ENCODE data around the gene NKD2. TPM values are rescaled to one million over a fixed set of nuclear protein-coding genes. Genes with fewer than 3 reads are reported as not detected.

The NKD2 gene
- total RNA-seq, 5 donors from 2014 or later (not counting 1 experiment from before 2014, with no cell fraction given) = 0.18 to 0.23 TPM; not detected in 3

- Mint-ChIP-seq H3K4me1 (peaks cover 0 to under 1% (median 0%) of the 10 kb centered on the region in 3 donors), H3K36me3 (no peaks in the 10 kb centered on the region), H3K27ac (no peak overlapping the region), H3K4me3 (no peak overlapping the region), H3K27me3 (peaks cover under 1 to 8% of the 10 kb centered on the region in 2 donors), H3K9me3 (no peaks in the 10 kb centered on the region)
- ChIA-PET POLR2A (no interaction called here), CTCF (no interaction called here)
- no peak for DNase-seq
- H3K36me3 ChIP-seq (ENCODE audit: control insufficient read depth in 2 of 2, extremely low read depth in 1 of 2, insufficient read depth in 1 of 2, low read length in 1 of 2) = no peaks in the 10 kb centered on the region
- 91% methylated on average over 15 of the region's 16 CpGs for WGBS (ENCODE audit: insufficient coverage)
- peaks cover 0 to 19% of the 10 kb centered on the region in 2 experiments for H3K27me3 ChIP-seq (replicated peaks in 1 of 2; ENCODE audit: control insufficient read depth in 2 of 2, extremely low read depth in 1 of 2, insufficient read depth in 2 of 2, low read length in 1 of 2)
- no peak overlapping the region for H3K4me3 ChIP-seq (ENCODE audit: control insufficient read depth in 1 of 2, extremely low read depth in 1 of 2, low read length in 1 of 2)
- no peaks in the 10 kb centered on the region for H3K9me3 ChIP-seq
- H3K4me1 ChIP-seq (ENCODE audit: control insufficient read depth in 1 of 2, extremely low read depth in 1 of 2, insufficient read depth in 2 of 2, low read length in 2 of 2) = no peaks in the 10 kb centered on the region
- no peak overlapping the region for H3K27ac ChIP-seq (ENCODE audit: low read length)
- ATAC-seq (replicated peaks in 1 of 4) = no peak
Measured at GRCh38 chr5:978054-978453, 30.5 kb upstream of the NKD2 start.

- Histone ChIP-seq H3K27me3 (replicated peaks in 1 of 2; ENCODE audit: control insufficient read depth in 2 of 2, extremely low read depth in 1 of 2, insufficient read depth in 2 of 2, low read length in 1 of 2) (peaks cover 0 to 25% of the 10 kb centered on the region in 2 experiments), H3K4me3 (ENCODE audit: control insufficient read depth in 1 of 2, extremely low read depth in 1 of 2, low read length in 1 of 2) (no peak overlapping the region), H3K4me1 (ENCODE audit: control insufficient read depth in 1 of 2, extremely low read depth in 1 of 2, insufficient read depth in 2 of 2, low read length in 2 of 2) (no peaks in the 10 kb centered on the region), H3K36me3 (ENCODE audit: control insufficient read depth in 2 of 2, extremely low read depth in 1 of 2, insufficient read depth in 1 of 2, low read length in 1 of 2) (no peaks in the 10 kb centered on the region), H3K27ac (ENCODE audit: low read length) (no peak overlapping the region), H3K9me3 (no peaks in the 10 kb centered on the region)
- no peak for ATAC-seq (replicated peaks in 1 of 4)
- no peak for DNase-seq
- no peak overlapping the region for H3K4me3 Mint-ChIP-seq
- H3K9me3 Mint-ChIP-seq = no peaks in the 10 kb centered on the region
- ChIA-PET CTCF (no interaction called here), POLR2A (interaction anchor here in 1 of 2 donors (0.6 kb wide), 1 partner anchor 335 kb away, joined by 9 read pairs; no protein-coding TSS in a partner anchor)
- H3K4me1 Mint-ChIP-seq = peaks cover under 1 to 6% (median 3%) of the 10 kb centered on the region in 3 donors
- H3K27me3 Mint-ChIP-seq = peaks cover 0 to 8% of the 10 kb centered on the region in 2 donors
- H3K27ac Mint-ChIP-seq = no peak overlapping the region
- WGBS (ENCODE audit: insufficient coverage) = 80% methylated on average over 3 of the region's 10 CpGs
- H3K36me3 Mint-ChIP-seq = no peaks in the 10 kb centered on the region
Measured at GRCh38 chr5:978693-979092, 29.9 kb upstream of the NKD2 start.

DNA sequence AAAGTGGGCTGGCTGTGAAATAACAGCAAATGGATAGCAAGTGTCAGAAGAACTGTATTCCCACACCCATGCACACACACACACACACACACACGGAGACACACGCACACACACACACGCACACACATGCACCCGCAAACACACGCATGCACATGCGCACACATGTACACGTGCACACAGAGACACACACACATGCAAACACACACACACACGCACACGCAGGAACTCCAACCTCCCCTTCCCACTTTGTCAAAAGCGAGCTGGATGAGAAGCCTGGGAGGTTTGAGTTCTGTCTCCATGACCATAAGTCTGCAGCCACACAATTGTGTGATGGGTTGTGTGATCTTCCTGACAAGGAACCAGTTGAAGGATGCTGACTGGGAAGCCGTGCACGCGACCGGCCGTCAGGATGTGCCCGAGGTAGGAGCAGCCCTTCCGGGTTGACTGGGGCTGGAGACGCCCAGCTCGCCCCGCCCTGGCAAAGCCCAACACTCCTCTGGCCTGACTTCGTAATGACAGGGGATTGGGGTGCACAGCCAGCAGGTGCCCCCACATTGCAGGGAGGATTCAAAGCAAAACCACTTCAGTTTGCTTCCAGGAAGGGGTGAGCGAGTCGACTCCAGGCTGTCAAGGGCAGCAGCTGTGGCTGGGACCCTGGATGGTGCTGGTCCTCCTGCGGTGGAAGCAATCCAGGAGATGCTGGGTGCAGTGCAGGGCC, 29.3 kb upstream of the NKD2 start:
- no peak overlapping the region for H3K4me3 Mint-ChIP-seq
- Histone ChIP-seq H3K4me1 (ENCODE audit: control insufficient read depth in 1 of 2, extremely low read depth in 1 of 2, insufficient read depth in 2 of 2, low read length in 2 of 2) (no peaks in the 10 kb centered on the region), H3K4me3 (ENCODE audit: control insufficient read depth in 1 of 2, extremely low read depth in 1 of 2, low read length in 1 of 2) (no peak overlapping the region), H3K27me3 (replicated peaks in 1 of 2; ENCODE audit: control insufficient read depth in 2 of 2, extremely low read depth in 1 of 2, insufficient read depth in 2 of 2, low read length in 1 of 2) (peaks cover 0 to 26% of the 10 kb centered on the region in 2 experiments), H3K36me3 (ENCODE audit: control insufficient read depth in 2 of 2, extremely low read depth in 1 of 2, insufficient read depth in 1 of 2, low read length in 1 of 2) (no peaks in the 10 kb centered on the region), H3K9me3 (no peaks in the 10 kb centered on the region), H3K27ac (ENCODE audit: low read length) (no peak overlapping the region)
- H3K27me3 Mint-ChIP-seq = peaks cover 0 to 10% of the 10 kb centered on the region in 2 donors
- peaks cover 6 to 12% (median 9%) of the 10 kb centered on the region in 3 donors for H3K4me1 Mint-ChIP-seq
- peaks cover under 1 to 1% (median 1%) of the 10 kb centered on the region in 3 donors for H3K9me3 Mint-ChIP-seq
- ChIA-PET CTCF (interaction anchor here in 1 of 2 donors (0.5 kb wide), 1 partner anchor 937 kb away, joined by 3 read pairs; no protein-coding TSS in a partner anchor), POLR2A (interaction anchor here in 1 of 2 donors (0.6 kb wide), 1 partner anchor 334 kb away, joined by 9 read pairs; no protein-coding TSS in a partner anchor)
- 82% methylated on average over 13 of the region's 24 CpGs for WGBS (ENCODE audit: insufficient coverage)
- DNase-seq = no peak
- H3K36me3 Mint-ChIP-seq = no peaks in the 10 kb centered on the region
- ATAC-seq (replicated peaks in 1 of 4) = no peak
- H3K27ac Mint-ChIP-seq = no peak overlapping the region

DNA sequence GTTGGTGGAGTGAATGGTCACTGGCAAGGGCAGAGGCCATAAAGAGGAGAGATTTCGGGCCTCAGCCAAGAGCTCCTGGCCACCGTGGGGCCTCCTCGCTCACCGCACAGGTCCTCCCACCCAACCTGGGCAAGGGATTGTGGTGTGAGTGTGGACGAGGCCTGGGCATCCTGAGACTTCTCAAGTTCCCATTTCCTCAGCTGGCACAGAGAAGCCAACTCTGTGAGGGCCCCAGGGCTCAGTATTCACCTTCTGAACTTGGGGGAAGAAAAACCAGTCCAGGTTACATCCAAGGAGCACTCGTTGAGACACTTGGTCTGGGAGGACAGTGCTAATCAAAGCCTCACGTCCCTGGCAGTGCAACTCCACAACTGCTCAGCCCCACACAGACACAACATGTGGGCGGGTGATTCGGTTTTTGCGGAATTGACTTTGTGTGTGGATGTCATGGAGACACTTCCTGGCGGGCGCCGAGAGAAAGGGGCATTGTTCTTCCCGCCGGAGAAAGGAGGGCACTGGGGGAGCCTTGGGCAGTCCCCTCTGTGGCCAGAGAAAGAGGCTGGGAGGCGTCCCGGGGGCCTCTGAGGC, 28.5 kb upstream of the NKD2 start:
- Mint-ChIP-seq H3K36me3 (no peaks in the 10 kb centered on the region), H3K4me3 (no peak overlapping the region), H3K27me3 (peaks cover 0 to 12% of the 10 kb centered on the region in 2 donors), H3K4me1 (peaks cover 7 to 18% (median 10%) of the 10 kb centered on the region in 3 donors), H3K27ac (no peak overlapping the region), H3K9me3 (peaks cover 7 to 8% (median 8%) of the 10 kb centered on the region in 3 donors)
- H3K4me3 ChIP-seq (ENCODE audit: control insufficient read depth in 1 of 2, extremely low read depth in 1 of 2, low read length in 1 of 2) = no peak overlapping the region
- H3K27ac ChIP-seq (ENCODE audit: low read length) = no peak overlapping the region
- DNase-seq (no peak), ATAC-seq (replicated peaks in 1 of 4) (no peak)
- ChIA-PET CTCF (interaction anchor here in 1 of 2 donors (0.5 kb wide), 1 partner anchor 937 kb away, joined by 3 read pairs; no protein-coding TSS in a partner anchor), POLR2A (no interaction called here)
- peaks cover 0 to 26% of the 10 kb centered on the region in 2 experiments for H3K27me3 ChIP-seq (replicated peaks in 1 of 2; ENCODE audit: control insufficient read depth in 2 of 2, extremely low read depth in 1 of 2, insufficient read depth in 2 of 2, low read length in 1 of 2)
- no peaks in the 10 kb centered on the region for H3K9me3 ChIP-seq
- H3K4me1 ChIP-seq (ENCODE audit: control insufficient read depth in 1 of 2, extremely low read depth in 1 of 2, insufficient read depth in 2 of 2, low read length in 2 of 2) = no peaks in the 10 kb centered on the region
- 81% methylated on average over 8 of the region's 17 CpGs for WGBS (ENCODE audit: insufficient coverage)
- no peaks in the 10 kb centered on the region for H3K36me3 ChIP-seq (ENCODE audit: control insufficient read depth in 2 of 2, extremely low read depth in 1 of 2, insufficient read depth in 1 of 2, low read length in 1 of 2)

DNA sequence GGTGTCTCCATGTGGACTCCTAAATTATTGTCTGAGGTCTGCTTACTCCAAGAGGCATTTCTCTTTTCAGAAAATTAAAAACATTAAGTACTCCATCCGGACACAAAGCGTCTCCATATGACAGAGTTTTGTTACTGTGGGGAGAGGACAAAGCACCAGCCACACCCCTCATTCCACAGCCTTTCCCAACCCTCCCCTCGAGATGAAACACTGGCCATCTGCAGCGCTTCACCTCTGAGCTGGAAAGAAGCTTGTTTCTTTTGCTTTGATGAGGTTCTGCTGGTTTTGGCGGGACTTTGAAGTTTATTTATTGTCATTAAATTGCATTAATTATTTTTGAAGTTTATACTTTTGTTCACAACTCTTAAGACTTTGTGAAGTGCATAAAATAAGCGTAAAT, 27.6 kb upstream of the NKD2 start:
- Mint-ChIP-seq H3K9me3 (peaks cover 8 to 14% (median 10%) of the 10 kb centered on the region in 3 donors), H3K27me3 (peaks cover 5 to 16% of the 10 kb centered on the region in 2 donors), H3K27ac (no peak overlapping the region), H3K4me3 (no peak overlapping the region), H3K36me3 (no peaks in the 10 kb centered on the region), H3K4me1 (peaks cover 7 to 18% (median 10%) of the 10 kb centered on the region in 3 donors)
- no peaks in the 10 kb centered on the region for H3K36me3 ChIP-seq (ENCODE audit: control insufficient read depth in 2 of 2, extremely low read depth in 1 of 2, insufficient read depth in 1 of 2, low read length in 1 of 2)
- DNase-seq (no peak), ATAC-seq (replicated peaks in 1 of 4) (no peak)
- no peaks in the 10 kb centered on the region for H3K9me3 ChIP-seq
- H3K4me3 ChIP-seq (ENCODE audit: control insufficient read depth in 1 of 2, extremely low read depth in 1 of 2, low read length in 1 of 2) = no peak overlapping the region
- peaks cover 0 to 26% of the 10 kb centered on the region in 2 experiments for H3K27me3 ChIP-seq (replicated peaks in 1 of 2; ENCODE audit: control insufficient read depth in 2 of 2, extremely low read depth in 1 of 2, insufficient read depth in 2 of 2, low read length in 1 of 2)
- no CpG with 5 or more reads among the region's 6 CpGs for WGBS (ENCODE audit: insufficient coverage)
- H3K27ac ChIP-seq (ENCODE audit: low read length) = no peak overlapping the region
- ChIA-PET CTCF (no interaction called here), POLR2A (no interaction called here)
- H3K4me1 ChIP-seq (ENCODE audit: control insufficient read depth in 1 of 2, extremely low read depth in 1 of 2, insufficient read depth in 2 of 2, low read length in 2 of 2) = no peaks in the 10 kb centered on the region

- ChIA-PET CTCF (no interaction called here), POLR2A (no interaction called here)
- peaks cover 8 to 16% (median 14%) of the 10 kb centered on the region in 3 donors for H3K9me3 Mint-ChIP-seq
- no peak overlapping the region for H3K27ac ChIP-seq (ENCODE audit: low read length)
- no peak for ATAC-seq (replicated peaks in 1 of 4)
- no peaks in the 10 kb centered on the region for H3K36me3 ChIP-seq (ENCODE audit: control insufficient read depth in 2 of 2, extremely low read depth in 1 of 2, insufficient read depth in 1 of 2, low read length in 1 of 2)
- DNase-seq = no peak
- H3K4me3 ChIP-seq (ENCODE audit: control insufficient read depth in 1 of 2, extremely low read depth in 1 of 2, low read length in 1 of 2) = no peak overlapping the region
- WGBS (ENCODE audit: insufficient coverage) = 90% methylated on average over 7 of the region's 7 CpGs
- no peaks in the 10 kb centered on the region for H3K4me1 ChIP-seq (ENCODE audit: control insufficient read depth in 1 of 2, extremely low read depth in 1 of 2, insufficient read depth in 2 of 2, low read length in 2 of 2)
- H3K4me3 Mint-ChIP-seq = no peak overlapping the region
- peaks cover 5 to 16% of the 10 kb centered on the region in 2 donors for H3K27me3 Mint-ChIP-seq
- H3K4me1 Mint-ChIP-seq = peaks cover 7 to 18% (median 10%) of the 10 kb centered on the region in 3 donors
- H3K36me3 Mint-ChIP-seq = no peaks in the 10 kb centered on the region
- H3K27ac Mint-ChIP-seq = no peak overlapping the region
- peaks cover 0 to 26% of the 10 kb centered on the region in 2 experiments for H3K27me3 ChIP-seq (replicated peaks in 1 of 2; ENCODE audit: control insufficient read depth in 2 of 2, extremely low read depth in 1 of 2, insufficient read depth in 2 of 2, low read length in 1 of 2)
- H3K9me3 ChIP-seq = no peaks in the 10 kb centered on the region
Measured at GRCh38 chr5:981456-981855, 27.1 kb upstream of the NKD2 start.

All from T-cell (primary cell).